Lung (tissue), 12 donors: ENCODE measurements around the gene CSMD2. TPM values are rescaled to one million over a fixed set of nuclear protein-coding genes. Genes with fewer than 3 reads are reported as not detected.

Experiments used
- ATAC-seq: fragments of 200-7000 bp; cut with Tn5 transposase; one replicate; pipeline ENCODE4 v1.9.1; 2020; ENCODE audit warnings: moderate number of reproducible peaks; ENCODE audit not compliant: insufficient read depth, low FRiP score
- DNase-seq, 3 donors: peaks; one replicate each; pipeline ENCODE4 v3.0.0-alpha.2; 2013 to 2017
- H3K27ac ChIP-seq, 2 donors: one replicate each; pipeline ENCODE4 v1.5.1; 2013; ENCODE audit warnings: mild to moderate bottlenecking in 2 of 2, moderate library complexity in 2 of 2, control low read depth in 1 of 2, inconsistent platforms in 1 of 2, low read depth in 1 of 2, low read length in 1 of 2
- H3K27me3 ChIP-seq, 3 donors: one replicate each; pipeline ENCODE4 v1.5.1; 2013; ENCODE audit warnings: low read length in 2 of 3; ENCODE audit not compliant: control insufficient read depth in 3 of 3, insufficient read depth in 3 of 3
- H3K36me3 ChIP-seq, 4 donors: one replicate each; pipeline ENCODE4 v1.5.1; 2013; ENCODE audit warnings: low read length in 4 of 4, mild to moderate bottlenecking in 1 of 4, moderate library complexity in 1 of 4; ENCODE audit not compliant: control insufficient read depth in 4 of 4, insufficient read depth in 4 of 4
- H3K4me1 ChIP-seq, 5 donors: one replicate each; pipeline ENCODE4 v1.5.1; 2013; ENCODE audit warnings: low read length in 5 of 5, mild to moderate bottlenecking in 2 of 5, moderate library complexity in 1 of 5; ENCODE audit not compliant: control insufficient read depth in 5 of 5, insufficient read depth in 5 of 5
- H3K4me3 ChIP-seq: one replicate; pipeline ENCODE4 v1.5.1; 2013; ENCODE audit warnings: mild to moderate bottlenecking, control low read depth, moderate library complexity
- H3K9ac ChIP-seq, 2 donors: one replicate each; pipeline ENCODE4 v1.5.1; 2013; ENCODE audit warnings: low read length in 2 of 2, control low read depth in 1 of 2; ENCODE audit not compliant: insufficient read depth in 1 of 2
- H3K9me3 ChIP-seq, 4 donors: one replicate each; pipeline ENCODE4 v1.5.1; 2013; ENCODE audit warnings: low read length in 3 of 4, mild to moderate bottlenecking in 1 of 4, moderate library complexity in 1 of 4; ENCODE audit not compliant: control insufficient read depth in 4 of 4, insufficient read depth in 3 of 4
- WGBS, 2 donors: extraction: QIAGEN DNeasy Blood & Tissue Kit; methylation state at CpG; one replicate each; pipeline ENCODE4 v1.1.7; 2013; 5-methylcytosine and 5-hydroxymethylcytosine counted together
- polyA plus RNA-seq, 2 donors: library from polyadenylated mRNA; stranded (reverse); fragments of 200-250 nt; gene quantifications; one replicate each; pipeline ENCODE4 v1.2.1, GENCODE V29; 2013
- total RNA-seq, 2 donors: library from RNA; depleted of rRNA in 1 of 2; stranded (reverse); fragments of >200 nt in 1 of 2; gene quantifications; one replicate each; pipeline ENCODE4 v1.2.1, GENCODE V29; 2014 to 2021
- TF ChIP-seq, protein P1 (sequence below): IDR thresholded peaks from 2 replicates; pipeline ENCODE4 v1.5.1; 2012; ENCODE audit warnings: mild to moderate bottlenecking; ENCODE audit errors: control extremely low read depth, extremely low read depth
- donor health status: control.
- donor health status: control.
- donor health status: Bipolar disorder and iron deficiency.
- donor health status: healthy.
- donor health status: DM: yes; HTN: yes; CAD: no.

The CSMD2 gene
- total and polyA plus RNA-seq, 4 donors, result 0.11 to 1.2 (median 0.39) TPM

GRCh38 chr1:34166625-34167361 lies 1.8 kb upstream of the CSMD2 start:
- no peak overlapping the region for H3K9ac ChIP-seq
- H3K4me1 ChIP-seq, result peaks cover 0 to 11% (median 0%) of the 10 kb centered on the region in 5 donors
- H3K4me3 ChIP-seq, result no peak overlapping the region
- peaks cover 4 to 90% (median 51%) of the 10 kb centered on the region in 3 donors for H3K27me3 ChIP-seq
- ATAC-seq (no peak), DNase-seq (no peak)
- TF ChIP-seq, protein P1, sequence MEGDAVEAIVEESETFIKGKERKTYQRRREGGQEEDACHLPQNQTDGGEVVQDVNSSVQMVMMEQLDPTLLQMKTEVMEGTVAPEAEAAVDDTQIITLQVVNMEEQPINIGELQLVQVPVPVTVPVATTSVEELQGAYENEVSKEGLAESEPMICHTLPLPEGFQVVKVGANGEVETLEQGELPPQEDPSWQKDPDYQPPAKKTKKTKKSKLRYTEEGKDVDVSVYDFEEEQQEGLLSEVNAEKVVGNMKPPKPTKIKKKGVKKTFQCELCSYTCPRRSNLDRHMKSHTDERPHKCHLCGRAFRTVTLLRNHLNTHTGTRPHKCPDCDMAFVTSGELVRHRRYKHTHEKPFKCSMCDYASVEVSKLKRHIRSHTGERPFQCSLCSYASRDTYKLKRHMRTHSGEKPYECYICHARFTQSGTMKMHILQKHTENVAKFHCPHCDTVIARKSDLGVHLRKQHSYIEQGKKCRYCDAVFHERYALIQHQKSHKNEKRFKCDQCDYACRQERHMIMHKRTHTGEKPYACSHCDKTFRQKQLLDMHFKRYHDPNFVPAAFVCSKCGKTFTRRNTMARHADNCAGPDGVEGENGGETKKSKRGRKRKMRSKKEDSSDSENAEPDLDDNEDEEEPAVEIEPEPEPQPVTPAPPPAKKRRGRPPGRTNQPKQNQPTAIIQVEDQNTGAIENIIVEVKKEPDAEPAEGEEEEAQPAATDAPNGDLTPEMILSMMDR, result no peak
- H3K9me3 ChIP-seq, result no peaks in the 10 kb centered on the region
- H3K27ac ChIP-seq, result no peak overlapping the region
- no peaks in the 10 kb centered on the region for H3K36me3 ChIP-seq
- WGBS, 2 donors, result 4 to 5% methylated on average over 22 to 24 of the region's 24 CpGs

DNA sequence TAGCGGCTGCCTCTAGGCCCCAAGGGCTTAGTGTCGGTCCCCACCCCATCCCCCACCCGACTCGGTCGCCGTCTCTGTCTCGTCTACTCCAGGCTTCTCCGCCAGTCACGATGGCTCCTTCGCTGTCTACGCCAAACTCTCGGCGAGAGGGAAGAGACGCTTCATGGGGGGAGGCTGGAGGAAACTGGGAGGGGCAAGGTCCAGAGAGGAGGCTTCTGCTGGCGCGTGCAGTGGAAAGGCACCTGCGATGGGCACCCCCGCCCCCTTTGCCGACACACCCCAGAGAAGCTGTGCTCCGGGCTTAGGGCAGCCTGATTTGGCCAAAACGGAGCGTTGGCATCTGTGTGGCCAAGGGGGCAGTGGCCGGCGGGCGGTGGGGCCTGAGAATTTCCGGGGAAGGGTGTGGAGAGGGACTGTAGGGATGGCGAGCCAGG lies 1.2 kb upstream of the CSMD2 start:
- Histone ChIP-seq H3K4me1 (peaks cover 0 to 11% (median 0%) of the 10 kb centered on the region in 5 donors), H3K27ac (no peak overlapping the region), H3K4me3 (no peak overlapping the region), H3K9ac (no peak overlapping the region), H3K9me3 (no peaks in the 10 kb centered on the region), H3K27me3 (peaks cover 4 to 91% (median 57%) of the 10 kb centered on the region in 3 donors), H3K36me3 (no peaks in the 10 kb centered on the region)
- TF ChIP-seq, protein P1, result no peak
- WGBS, 2 donors, result 4% methylated on average over 27 of the region's 27 CpGs
- DNase-seq (no peak), ATAC-seq (no peak)

- DNase-seq, result peak in 1 of 3 donors; percentile 2
- Histone ChIP-seq H3K9me3 (no peaks in the 10 kb centered on the region), H3K27me3 (peaks cover 4 to 91% (median 61%) of the 10 kb centered on the region in 3 donors), H3K36me3 (no peaks in the 10 kb centered on the region), H3K27ac (no peak overlapping the region), H3K4me1 (peaks cover 0 to 11% (median 0%) of the 10 kb centered on the region in 5 donors), H3K9ac (no peak overlapping the region), H3K4me3 (no peak overlapping the region)
- WGBS, 2 donors, result 3% methylated on average over 13 of the region's 13 CpGs
- no peak for ATAC-seq
- TF ChIP-seq, protein P1, result no peak
Measured at GRCh38 chr1:34165422-34165921, 442 bp upstream of the CSMD2 start.
